Central memory CD8-positive, alpha-beta T cell (primary cell): ENCODE data around the gene MFSD6L.

Experiments
- ATAC-seq: fragments of 150-1000 bp; cut with Tn5 transposase; replicated peaks from 2 replicates; pipeline ENCODE4 v1.10.0; 2022; ENCODE audit warnings: mild to moderate bottlenecking, moderate FRiP score, moderate number of reproducible peaks; ENCODE audit not compliant: poor library complexity, severe bottlenecking; ENCODE audit errors: extremely low read depth
- DNase-seq, 2 donors: peaks; one replicate each; pipeline ENCODE4 v3.0.0; 2021; ENCODE audit warnings: low spot score in 2 of 2
- H3K27ac Mint-ChIP-seq: one replicate; pipeline ENCODE4 v1.8.0; 2022; ENCODE audit warnings: low read depth, mild to moderate bottlenecking, moderate library complexity, mixed read lengths
- H3K27me3 Mint-ChIP-seq: one replicate; pipeline ENCODE4 v1.8.0; 2022; ENCODE audit warnings: mixed read lengths
- H3K36me3 Mint-ChIP-seq: one replicate; pipeline ENCODE4 v1.8.0; 2022; ENCODE audit warnings: mild to moderate bottlenecking, moderate library complexity, mixed read lengths; ENCODE audit not compliant: insufficient read depth
- H3K4me1 Mint-ChIP-seq: one replicate; pipeline ENCODE4 v1.8.0; 2022; ENCODE audit warnings: mixed read lengths
- H3K4me3 Mint-ChIP-seq: one replicate; pipeline ENCODE4 v1.8.0; 2022; ENCODE audit warnings: mild to moderate bottlenecking, moderate library complexity, mixed read lengths
- H3K9me3 Mint-ChIP-seq: one replicate; pipeline ENCODE4 v1.8.0; 2022; ENCODE audit warnings: mixed read lengths

MFSD6L gene

GRCh38 chr17:8798846-8799569, at the start of gene MFSD6L:
Gene MFSD6L, minus strand, starts transcription at chr17:8799365. Its CDS starts 245 bp downstream, at chr17:8799120.
- Mint-ChIP-seq H3K27me3 (no peaks in the 10 kb centered on the region), H3K27ac (no peak within 1 kb of the TSS), H3K36me3 (peaks cover 8% of the 10 kb centered on the region), H3K9me3 (no peaks in the 10 kb centered on the region), H3K4me3 (no peak within 1 kb of the TSS), H3K4me1 (no peaks in the 10 kb centered on the region)
- DNase-seq (no peak), ATAC-seq (no peak)

DNA sequence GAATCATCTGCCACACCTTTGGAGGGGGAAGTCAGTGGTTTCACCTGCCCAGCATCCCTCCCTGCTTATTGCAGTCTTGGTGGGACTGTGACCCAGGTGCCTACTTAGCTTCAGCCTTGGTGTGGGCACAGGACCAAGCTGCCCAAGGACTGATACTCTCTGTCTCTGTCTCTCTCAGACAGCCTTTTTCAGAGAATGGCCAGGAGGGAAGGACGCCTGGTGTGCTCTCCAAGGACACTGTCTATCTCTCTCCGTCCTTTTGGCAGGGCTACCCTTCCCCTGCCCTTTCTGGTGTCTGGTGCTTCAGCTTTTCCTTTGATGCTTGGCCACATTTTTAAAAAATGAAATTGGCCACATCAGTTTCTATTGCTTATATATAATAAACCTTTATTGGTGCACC, 48.7 kb upstream of the MFSD6L start:
- no peak for ATAC-seq
- H3K4me3 Mint-ChIP-seq, result no peak overlapping the region
- DNase-seq, result no peak
- no peaks in the 10 kb centered on the region for H3K4me1 Mint-ChIP-seq
- no peaks in the 10 kb centered on the region for H3K9me3 Mint-ChIP-seq
- H3K27me3 Mint-ChIP-seq, result no peaks in the 10 kb centered on the region
- peaks cover 1% of the 10 kb centered on the region for H3K36me3 Mint-ChIP-seq
- H3K27ac Mint-ChIP-seq, result no peak overlapping the region

DNA sequence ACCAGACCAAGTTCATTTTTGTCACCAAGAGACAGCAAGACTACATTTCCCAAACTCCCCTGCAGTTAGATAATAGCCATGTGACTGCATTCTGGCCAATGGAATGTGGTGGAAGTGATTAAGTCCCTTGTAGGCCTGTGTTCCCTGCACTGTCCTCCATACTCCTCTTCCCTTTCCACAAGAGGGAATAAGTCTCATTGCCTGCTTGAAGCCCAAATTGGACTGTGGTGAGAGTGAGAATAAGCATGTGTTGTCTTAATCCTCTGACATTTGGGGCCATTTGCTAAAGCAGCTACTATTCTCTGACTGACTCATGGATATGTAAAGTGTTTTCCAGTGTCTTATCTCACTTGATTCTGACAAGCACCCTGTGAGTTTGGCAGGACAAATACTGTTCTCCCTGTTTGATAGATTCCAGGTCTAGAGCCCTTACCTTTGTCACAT, 47.6 kb upstream of the MFSD6L start:
- Mint-ChIP-seq H3K4me3 (no peak overlapping the region), H3K27ac (no peak overlapping the region), H3K27me3 (no peaks in the 10 kb centered on the region), H3K36me3 (no peaks in the 10 kb centered on the region), H3K4me1 (no peaks in the 10 kb centered on the region), H3K9me3 (no peaks in the 10 kb centered on the region)
- DNase-seq, result no peak
- ATAC-seq, result no peak

- ATAC-seq (no peak), DNase-seq (no peak)
- no peak overlapping the region for H3K27ac Mint-ChIP-seq
- H3K36me3 Mint-ChIP-seq, result no peaks in the 10 kb centered on the region
- H3K4me1 Mint-ChIP-seq, result no peaks in the 10 kb centered on the region
- H3K9me3 Mint-ChIP-seq, result no peaks in the 10 kb centered on the region
- no peak overlapping the region for H3K4me3 Mint-ChIP-seq
- H3K27me3 Mint-ChIP-seq, result no peaks in the 10 kb centered on the region
These were observed 45.4 kb upstream of the MFSD6L start for GRCh38 chr17:8844229-8845218.

DNA sequence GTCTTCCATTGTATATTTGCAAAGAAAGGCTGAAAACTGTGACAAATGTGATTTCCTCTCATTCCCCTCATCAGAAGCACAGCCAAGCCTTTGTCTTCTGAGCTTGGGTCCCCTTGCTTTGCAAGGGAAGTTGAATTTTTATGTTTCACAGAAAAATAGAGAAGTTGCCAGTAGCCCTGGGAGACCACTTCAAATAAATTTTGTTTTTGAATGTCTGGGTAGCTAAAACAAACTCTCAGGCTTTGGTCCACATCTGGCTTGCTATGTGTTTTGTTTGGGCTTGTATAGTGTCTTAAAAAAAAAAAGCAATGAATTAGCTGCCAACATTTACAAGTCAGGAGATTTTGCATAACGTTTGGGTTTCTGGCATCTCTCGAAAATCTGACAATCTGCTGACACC, 44.2 kb upstream of the MFSD6L start:
- ATAC-seq (no peak), DNase-seq (no peak)
- Mint-ChIP-seq H3K27ac (no peak overlapping the region), H3K4me1 (no peaks in the 10 kb centered on the region), H3K27me3 (no peaks in the 10 kb centered on the region), H3K9me3 (no peaks in the 10 kb centered on the region), H3K4me3 (no peak overlapping the region), H3K36me3 (peaks cover 2% of the 10 kb centered on the region)

GRCh38 chr17:8841844-8842243, 42.7 kb upstream of the MFSD6L start:
- Mint-ChIP-seq H3K4me1 (no peaks in the 10 kb centered on the region), H3K36me3 (peaks cover 2% of the 10 kb centered on the region), H3K9me3 (no peaks in the 10 kb centered on the region), H3K4me3 (no peak overlapping the region), H3K27me3 (no peaks in the 10 kb centered on the region), H3K27ac (peak overlapping the region; percentile 26)
- ATAC-seq (no peak), DNase-seq (no peak)

- H3K36me3 Mint-ChIP-seq, result peaks cover 2% of the 10 kb centered on the region
- H3K4me3 Mint-ChIP-seq, result no peak overlapping the region
- no peaks in the 10 kb centered on the region for H3K27me3 Mint-ChIP-seq
- DNase-seq (no peak), ATAC-seq (no peak)
- no peaks in the 10 kb centered on the region for H3K4me1 Mint-ChIP-seq
- no peak overlapping the region for H3K27ac Mint-ChIP-seq
- H3K9me3 Mint-ChIP-seq, result no peaks in the 10 kb centered on the region
These were observed 40.3 kb upstream of the MFSD6L start for GRCh38 chr17:8839410-8839935.

- Mint-ChIP-seq H3K27me3 (no peaks in the 10 kb centered on the region), H3K9me3 (no peaks in the 10 kb centered on the region), H3K36me3 (peaks cover 6% of the 10 kb centered on the region), H3K4me3 (no peak overlapping the region), H3K27ac (no peak overlapping the region), H3K4me1 (no peaks in the 10 kb centered on the region)
- ATAC-seq (no peak), DNase-seq (no peak)
These were observed 39.5 kb upstream of the MFSD6L start for GRCh38 chr17:8838551-8839095.

- Mint-ChIP-seq H3K4me1 (no peaks in the 10 kb centered on the region), H3K36me3 (peaks cover 6% of the 10 kb centered on the region), H3K27ac (no peak overlapping the region), H3K9me3 (no peaks in the 10 kb centered on the region), H3K4me3 (no peak overlapping the region), H3K27me3 (no peaks in the 10 kb centered on the region)
- ATAC-seq (no peak), DNase-seq (no peak)
These were observed 38.5 kb upstream of the MFSD6L start for GRCh38 chr17:8837563-8838075.

GRCh38 chr17:8836821-8837562, 37.8 kb upstream of the MFSD6L start:
- DNase-seq, result no peak
- H3K4me1 Mint-ChIP-seq, result no peaks in the 10 kb centered on the region
- ATAC-seq, result no peak
- H3K9me3 Mint-ChIP-seq, result no peaks in the 10 kb centered on the region
- H3K4me3 Mint-ChIP-seq, result no peak overlapping the region
- H3K27me3 Mint-ChIP-seq, result no peaks in the 10 kb centered on the region
- H3K27ac Mint-ChIP-seq, result no peak overlapping the region
- peaks cover 6% of the 10 kb centered on the region for H3K36me3 Mint-ChIP-seq

- H3K27me3 Mint-ChIP-seq, result no peaks in the 10 kb centered on the region
- no peak overlapping the region for H3K4me3 Mint-ChIP-seq
- no peak for DNase-seq
- no peaks in the 10 kb centered on the region for H3K9me3 Mint-ChIP-seq
- H3K27ac Mint-ChIP-seq, result no peak overlapping the region
- peaks cover 6% of the 10 kb centered on the region for H3K36me3 Mint-ChIP-seq
- ATAC-seq, result no peak
- no peaks in the 10 kb centered on the region for H3K4me1 Mint-ChIP-seq
These were observed 36.6 kb upstream of the MFSD6L start for GRCh38 chr17:8835631-8836364.
